ENCODE results near the gene CACHD1.
"Not testable (repeated sequence)": the region's sequence is repeated elsewhere in the genome, so short reads cannot be mapped to it uniquely, and the experiment has no call there.

The CACHD1 gene

DNA sequence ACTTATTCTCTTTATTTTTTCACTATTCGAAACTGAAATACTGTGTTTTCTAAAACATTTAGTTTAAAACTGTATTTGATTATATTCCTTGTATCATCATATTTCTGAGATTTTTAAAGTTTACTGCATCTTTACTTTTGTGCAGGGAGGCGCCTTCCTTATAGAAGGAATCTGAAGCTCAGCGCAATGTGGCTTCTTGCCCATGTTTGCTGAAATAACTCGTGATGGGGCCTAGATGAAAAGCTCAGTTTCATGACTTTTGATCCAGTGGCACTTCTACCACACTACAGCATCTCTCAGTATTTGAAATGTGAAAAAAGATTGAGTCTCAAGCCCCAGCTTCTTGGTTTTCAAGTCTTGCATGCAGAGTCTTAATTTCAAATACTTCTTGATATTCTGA, 28.4 kb downstream of the CACHD1 start:
- DNase-seq = no peak

DNA sequence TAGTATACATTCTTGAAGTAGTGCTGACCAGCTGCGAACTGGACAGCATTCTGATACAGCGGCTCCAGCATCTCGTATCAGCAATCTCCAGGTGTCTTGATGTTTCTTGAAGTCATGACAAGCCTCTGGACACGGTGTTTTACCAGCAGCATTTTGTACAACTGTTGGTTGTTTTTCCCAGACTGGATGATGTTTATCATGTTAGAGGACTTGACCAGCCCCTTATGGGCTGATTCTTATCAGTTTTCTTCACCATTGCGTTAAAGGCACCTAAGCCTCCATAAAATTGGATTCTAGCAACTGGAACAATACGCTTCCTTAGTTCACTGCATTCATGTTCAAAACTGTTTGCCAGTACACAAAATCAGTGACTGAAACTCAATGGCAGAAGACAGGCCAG, 29.1 kb downstream of the CACHD1 start:
- DNase-seq = no peak

DNA sequence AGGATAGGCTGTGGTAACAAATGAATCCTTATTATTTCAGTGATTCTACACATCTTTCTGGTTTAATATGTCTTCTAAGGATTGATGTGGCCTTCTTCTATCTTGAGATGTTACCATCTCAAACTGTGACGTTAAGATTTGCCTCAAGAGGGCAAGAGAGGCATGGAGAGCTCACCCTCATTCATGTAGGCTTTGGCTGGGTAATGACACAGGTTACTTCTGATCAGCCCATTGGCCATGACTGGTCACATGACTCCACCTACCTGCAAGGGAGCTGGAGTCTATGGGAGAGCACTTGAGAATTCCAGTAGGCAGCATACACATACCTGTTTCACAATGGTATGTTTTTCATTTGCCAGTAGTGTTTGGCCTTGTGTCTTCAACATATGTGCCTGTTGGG, 30.0 kb downstream of the CACHD1 start:
- DNase-seq = no peak

DNA sequence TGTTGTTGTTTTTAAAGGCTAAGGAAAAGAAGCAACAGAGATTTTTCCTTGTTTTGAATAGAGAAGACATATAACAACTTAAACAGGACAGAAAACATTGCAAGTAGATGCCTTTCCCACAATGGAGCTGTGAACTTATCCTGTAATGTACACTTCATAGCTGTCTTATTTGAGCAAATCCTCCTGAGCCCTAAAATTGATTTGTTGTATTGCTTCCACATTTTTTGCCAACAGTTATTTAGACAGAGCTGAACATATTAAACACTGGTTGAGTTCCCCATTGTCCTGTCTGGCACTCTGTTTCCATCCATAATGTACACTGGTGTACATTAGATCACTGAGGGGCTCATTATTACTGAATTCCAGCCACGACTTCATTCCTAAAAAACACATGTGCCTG, 32.2 kb downstream of the CACHD1 start:
- DNase-seq = no peak

DNA sequence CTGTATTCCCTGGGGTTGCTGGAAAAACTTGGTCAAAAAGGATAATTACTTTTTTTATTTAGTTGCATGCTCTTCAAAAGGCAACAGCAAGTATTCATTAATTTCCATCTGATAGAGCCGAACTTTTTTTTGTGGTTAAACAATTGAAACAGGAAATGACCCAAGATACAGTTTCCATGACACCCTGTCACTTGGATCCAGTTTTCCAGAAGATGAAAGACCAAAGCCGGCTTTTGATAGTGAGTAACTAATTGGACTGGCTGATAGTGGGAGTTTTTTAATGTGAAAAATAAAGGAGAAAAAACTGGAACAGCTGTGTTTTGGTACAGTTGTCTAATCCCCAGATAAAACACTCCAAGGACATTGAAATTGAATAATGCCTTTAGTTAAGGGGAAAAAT, 33.0 kb downstream of the CACHD1 start:
- no peak for DNase-seq

DNA sequence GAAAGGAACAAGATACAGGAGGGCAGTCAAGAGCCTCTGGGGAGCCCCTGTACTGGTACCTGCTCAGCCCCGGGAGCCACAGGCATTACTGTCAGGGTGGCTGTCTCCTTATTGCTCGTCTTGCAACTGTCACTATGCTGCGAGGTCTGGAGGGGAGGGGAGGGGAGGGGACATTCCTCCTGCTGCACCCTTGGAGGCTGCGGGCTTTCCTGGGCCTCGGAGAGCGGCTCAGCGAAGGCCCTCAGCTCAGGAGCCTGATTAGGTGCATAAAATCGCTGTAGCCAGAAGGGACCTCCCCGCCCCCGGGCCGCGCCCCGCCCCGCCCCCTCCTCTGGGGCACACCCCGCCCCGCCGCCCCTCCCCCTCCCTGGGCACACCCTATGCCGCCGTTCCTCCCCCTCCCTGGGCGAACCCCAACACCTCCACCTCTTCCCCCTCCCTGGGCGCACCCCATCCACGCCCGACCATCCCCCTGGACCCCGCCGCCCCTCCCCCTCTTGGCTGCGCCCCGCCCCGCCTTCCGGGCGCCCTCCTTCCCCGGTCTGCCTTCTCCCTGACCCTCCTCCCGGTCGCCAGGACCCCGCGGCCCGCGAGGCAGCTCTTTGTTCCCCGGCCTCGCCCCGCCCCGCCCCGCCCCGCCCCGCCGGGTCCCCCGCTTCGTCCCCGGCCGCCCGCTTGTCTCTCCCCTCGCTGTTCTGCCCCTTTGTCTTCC, 35.5 kb downstream of the CACHD1 start:
- no peak for DNase-seq

DNA sequence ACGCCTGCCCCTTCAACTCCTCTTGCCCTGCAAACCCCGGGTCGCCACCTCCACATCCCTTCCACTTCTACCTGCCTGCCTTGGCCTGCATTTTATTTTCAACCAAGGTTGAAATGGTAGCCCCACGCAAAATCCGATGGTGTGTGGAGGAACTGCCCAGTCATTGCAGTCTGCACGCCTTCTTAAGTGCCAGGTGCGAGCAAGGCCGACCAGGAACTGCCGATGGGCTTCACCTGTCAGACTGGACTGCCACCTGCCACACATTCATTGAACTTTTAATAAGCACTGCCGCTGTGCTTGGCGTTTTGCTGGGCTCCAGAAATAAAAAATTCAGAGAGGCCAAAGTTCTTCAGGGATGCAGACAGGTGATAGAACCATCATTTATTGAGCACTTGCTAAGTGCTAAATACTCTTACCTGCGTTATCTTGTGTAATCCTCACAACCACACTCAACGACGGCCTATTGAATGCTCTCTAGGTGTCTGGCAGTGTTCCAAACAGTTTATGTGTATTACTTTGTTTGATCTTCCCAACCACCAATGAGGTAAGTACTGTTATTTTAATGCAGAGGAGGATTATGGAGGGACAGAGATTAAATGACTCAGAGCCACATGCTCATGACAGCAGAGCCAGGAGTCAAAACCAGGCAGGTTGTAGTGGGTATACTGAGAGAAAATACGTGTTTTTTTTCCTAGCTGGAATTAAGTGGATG, 36.2 kb downstream of the CACHD1 start:
- DNase-seq = no peak

DNA sequence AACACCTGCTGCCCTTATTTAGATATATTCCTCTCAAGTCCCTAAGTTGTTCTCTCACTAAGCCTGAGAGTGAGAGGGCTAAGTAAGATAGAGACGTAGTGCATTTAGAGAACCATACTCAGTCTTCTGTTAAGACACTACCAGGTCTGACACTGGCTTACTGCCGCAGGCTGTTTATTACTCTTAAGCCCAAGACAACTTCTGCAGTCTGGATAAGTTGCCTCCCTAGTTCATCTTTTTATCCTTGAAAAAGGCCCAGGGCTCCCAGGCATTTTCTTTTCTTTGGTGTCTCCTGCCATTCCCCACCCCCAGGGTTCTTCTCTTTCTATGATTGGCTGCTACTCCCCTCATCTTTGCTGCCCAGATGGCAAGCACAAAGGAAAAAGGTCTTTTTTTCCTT, 38.7 kb downstream of the CACHD1 start:
- DNase-seq = no peak

DNA sequence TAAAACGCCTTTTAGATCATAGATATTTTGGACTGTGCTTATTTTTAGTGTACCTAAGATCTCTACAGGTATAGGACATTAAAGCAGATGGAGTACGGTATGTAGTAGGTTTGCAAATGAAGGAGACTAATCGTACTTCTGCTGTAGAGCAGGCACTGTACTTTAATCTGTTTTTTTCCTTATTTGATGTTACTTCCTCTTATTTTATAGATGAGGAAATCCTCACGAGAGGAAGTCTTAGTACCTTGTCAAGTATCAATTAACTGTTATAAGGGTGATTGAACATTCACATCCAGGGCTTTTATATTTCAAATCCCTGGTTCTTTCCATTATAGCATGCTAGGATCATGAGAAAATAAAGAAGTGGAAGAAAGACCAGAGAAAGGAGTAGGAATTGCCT, 41.1 kb downstream of the CACHD1 start:
- DNase-seq = no peak

DNA sequence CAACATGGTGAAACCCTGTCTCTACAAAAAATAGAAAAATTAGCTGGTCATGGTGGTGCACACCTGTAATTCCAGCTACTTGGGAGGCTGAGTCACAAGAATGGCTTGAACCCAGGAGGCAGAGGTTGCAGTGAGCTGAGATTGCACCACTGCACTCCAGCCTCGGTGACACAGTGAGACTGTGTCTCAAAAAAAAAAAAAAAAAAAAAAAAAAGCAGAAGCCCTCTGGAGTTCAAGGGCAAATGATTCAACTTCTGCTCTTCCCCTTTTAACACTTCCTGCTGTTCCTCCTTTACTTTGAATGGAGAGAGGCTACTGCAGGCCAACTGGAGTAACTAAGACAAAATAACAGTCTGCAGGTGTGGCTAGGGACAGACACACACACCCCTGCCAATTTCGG, 42.3 kb downstream of the CACHD1 start:
- DNase-seq = not testable (repeated sequence)

DNA sequence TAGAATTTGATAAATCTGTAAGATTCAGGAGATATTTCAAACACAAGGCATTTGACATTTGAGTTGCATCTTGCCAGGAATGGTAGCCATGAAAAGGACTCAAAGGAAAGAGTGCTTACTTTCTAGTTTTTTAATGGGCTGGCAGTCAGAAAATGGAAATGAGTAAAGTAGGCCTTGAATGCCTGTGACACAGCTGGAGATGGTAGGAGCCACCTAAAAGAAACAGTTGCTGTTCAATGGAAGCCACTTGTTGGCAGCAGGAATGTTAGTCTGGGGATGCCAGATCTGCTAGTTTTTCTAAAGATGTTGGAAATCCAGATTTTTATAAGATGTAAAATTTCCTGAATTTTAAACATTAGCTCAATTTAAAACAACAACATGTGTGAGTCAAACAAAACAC, 43.6 kb downstream of the CACHD1 start:
- no peak for DNase-seq

DNA sequence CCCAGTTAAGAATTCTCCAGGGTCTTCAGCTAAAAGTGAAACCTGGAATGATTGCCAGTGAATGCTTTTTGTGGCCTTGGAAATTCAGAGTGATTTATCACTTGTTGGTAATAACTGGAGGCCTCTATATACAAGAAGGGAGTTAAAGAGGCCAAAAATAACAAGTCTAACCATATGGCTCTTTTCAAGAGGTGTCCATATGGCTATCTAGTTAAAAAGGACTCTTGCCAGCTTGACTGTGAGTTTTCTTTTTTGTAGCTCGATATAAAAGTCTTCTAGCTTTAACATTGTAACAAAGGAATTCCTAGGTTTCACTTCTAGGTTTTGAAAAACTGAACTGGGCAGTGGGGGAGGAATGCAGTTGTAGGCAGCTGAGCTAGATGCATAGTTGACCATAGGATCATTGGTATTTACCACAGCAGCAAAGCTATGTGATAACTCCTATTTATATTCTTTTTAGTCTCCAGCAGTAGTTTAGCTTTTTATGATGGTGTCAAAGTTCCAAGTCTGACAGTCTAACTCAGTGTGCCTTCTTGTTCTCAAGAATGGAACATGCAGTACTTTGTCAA, 44.4 kb downstream of the CACHD1 start:
- DNase-seq = peak; percentile 82

DNA sequence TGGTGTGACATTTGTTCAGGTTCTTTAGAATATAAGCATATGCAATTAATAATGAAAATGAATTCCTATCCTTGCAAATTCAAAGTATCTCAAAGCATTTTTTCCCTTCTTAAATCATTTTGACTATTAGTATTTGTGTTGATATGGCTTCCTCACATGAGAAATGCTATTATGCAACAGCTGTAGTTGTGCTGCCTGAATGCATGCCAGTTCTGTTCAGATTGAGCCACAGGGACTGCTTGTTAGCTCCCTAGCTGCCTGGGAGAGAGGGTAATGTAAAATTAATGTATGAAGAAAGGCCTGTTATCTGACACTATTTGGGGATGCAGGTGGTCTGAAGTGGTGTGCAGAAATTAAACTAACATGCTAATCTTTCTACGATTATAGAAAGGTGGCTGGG, 45.5 kb downstream of the CACHD1 start:
- peak; percentile 87 for DNase-seq

DNA sequence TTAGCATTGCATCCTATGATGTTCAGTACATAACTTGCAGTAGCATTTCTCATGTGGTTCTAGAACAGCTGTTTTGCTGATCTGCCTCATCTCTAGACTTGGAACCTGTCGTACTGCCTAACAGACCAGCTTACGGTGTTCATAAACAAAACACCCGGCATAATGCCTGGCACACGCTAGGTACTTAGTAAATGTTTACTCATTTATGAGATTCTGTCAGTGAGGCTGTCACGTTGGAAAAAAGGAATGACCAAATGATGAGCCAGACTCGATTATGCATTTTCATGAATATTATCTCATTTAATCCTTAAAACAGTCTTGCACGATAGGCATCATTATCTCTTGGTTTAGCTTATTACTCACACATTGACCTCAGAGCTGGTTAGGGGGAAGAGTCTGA, 46.4 kb downstream of the CACHD1 start:
- DNase-seq = peak; percentile 74

DNA sequence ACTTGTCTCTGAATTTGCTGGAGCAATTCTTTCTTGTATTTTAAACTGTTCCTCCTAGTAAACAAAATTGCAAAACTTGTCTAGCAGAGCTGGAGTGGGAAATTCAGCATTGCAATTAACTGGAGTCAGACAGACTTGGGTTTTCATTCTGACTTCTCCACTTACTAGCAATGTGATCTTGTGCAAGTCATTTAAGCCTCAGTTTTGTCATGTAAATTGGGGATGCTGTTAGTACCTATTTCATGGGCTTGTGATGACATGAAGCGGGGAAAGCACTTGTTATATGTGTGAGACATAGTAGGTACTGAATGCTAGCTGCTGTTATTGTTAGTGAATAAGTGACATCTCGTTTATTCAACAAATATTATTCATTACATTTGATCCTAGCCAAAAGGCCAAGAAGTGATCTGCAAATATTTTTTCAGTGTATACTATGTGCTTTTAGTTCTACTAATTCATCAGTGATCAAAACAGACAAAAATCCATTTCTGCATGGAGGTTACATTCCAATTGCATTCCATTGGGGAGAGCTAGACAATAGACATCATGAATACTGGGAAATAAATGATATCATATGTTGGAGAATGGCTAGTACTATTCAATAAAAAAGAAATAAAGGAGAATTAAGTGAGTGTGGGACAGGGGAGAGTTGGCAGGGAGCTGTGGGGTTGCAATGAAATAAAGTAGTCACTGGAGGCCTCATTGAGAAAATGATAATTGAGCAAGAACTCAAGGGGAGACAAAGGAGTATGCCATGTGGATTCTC, 47.1 kb downstream of the CACHD1 start:
- DNase-seq = no peak

DNA sequence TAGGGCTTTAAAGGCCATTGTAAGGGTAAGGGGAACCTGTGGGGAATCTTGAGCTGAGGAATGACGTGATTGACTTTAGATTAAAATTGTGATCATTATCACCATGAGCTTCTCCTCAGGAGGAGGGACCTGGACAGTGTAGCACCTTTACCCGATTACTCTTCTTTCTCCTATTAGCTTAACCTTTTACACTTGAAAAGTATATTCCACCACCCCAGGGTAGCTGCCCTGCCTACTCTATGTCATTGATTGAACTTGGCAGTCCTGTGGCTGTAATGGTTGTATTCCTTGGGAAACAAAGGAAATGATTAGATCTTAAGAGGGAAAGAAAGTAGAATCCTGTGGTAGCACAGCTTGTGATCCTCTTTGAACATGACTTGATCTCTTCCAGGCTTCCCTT, 47.7 kb downstream of the CACHD1 start:
- DNase-seq = no peak

DNA sequence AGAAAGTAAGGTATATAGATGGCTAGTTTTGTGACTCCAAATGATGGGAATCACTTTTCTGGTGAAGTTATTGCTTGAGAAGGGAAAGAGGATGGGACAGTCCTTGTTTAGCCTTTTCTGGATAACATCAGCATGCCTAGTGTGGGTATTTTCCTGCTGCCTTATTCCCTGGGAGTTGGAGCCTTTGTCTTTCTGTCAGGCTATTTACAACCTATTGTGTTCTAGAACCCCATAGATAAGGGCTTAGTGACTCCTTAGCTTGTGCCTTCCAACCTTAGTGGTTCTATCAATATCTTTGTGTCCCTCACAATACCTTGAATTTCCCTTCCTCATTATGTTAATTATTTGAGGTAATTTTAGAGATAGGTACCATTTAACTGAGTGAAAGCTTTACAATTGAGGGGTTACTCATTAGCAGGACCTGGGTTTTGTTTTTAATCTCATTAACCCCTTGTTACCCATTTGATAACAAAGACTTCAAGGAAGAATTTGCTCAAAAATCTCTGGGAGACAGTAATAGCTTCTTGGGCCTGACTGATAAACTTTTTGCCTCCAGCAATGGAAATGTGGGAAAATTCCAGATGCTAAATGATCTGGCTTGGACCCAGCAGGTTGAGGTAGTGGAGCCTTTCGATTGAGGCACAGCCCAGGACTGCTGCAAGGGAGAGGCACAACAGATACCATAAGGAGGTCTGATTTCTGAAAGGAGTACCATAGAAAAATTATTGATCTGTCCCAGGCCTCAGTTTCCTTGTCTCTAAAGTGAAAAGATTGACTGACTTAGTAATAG, 49.0 kb downstream of the CACHD1 start:
- DNase-seq = no peak

DNA sequence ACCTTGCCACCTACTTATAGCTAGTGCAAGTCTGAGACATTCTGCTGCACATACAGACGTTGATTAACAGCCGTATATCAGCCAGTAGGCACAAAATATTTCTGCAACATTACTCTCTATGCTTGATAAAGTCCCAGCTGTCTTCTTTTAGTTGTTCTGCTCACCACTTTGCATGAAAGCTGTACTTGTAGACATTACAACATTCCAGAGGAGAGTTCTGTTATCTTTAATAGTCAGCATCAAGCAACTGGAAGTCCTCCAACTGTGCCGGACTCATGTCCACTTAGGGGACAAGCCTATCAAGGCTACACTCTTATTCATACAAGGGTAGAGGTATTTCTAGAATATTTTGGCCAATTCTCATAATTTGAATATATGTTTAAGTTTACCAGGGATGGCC, 50.0 kb downstream of the CACHD1 start:
- DNase-seq = no peak

DNA sequence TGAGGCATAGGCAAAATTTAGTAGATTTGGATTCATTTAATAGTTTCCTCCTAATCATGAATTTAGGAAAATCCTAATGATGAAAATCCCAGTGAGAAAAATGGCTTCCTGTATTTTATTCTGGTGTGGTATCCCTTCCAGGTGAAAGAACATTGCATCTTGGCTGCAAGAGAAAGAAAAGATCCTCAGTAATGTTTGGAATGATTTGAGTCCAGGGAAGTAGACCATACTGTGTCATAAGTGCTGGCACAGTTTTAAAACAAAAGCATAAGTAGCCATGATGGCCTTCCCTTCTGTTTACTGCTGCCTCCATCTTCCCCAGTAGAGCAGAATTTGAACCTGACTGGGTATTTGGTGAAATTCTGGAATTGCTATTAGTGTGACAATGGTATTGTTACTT, 52.8 kb downstream of the CACHD1 start:
- no peak for DNase-seq

DNA sequence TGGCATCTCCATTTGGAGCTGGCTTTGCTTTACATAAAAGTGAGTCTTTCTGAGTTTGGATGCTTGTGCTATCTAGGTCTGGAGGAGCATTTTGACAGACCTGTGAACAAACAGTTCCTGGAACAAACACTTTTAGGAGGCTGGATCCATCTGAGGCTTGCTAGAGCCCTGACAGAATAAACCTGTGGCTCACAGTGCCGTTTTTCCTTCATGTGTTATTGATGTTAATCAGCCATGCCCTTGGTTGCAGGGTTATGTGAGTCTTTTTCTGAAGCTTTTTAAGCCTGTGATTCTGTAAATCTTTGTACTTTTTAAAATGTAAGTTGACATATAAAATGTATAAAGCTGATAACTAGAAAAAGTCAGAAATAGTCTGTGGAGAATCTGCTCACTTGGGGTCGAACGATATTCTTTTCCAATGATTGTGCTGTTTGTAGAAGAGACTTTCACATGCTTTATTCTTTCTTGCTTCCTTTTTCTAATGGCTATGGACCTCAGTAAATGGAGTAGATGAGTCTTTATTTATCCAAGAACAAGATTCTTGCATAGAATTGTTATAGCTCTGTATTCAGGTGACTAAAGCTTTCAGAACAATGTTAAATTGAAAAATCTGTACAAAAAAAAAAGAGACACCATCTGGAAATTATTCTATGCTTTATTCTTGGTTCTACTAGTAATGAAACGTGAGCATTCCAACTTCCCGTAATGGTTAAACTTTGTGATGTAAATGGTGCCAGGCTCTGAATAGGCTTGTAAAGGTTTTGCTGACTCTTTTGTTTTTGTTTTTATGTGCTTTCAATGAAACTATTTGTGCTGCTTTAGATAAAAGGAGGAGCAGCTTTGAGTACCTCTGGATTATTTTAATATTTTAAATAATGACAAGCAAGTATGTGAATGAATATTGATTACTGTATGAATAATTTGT, 53.7 kb downstream of the CACHD1 start:
- DNase-seq = no peak

DNA sequence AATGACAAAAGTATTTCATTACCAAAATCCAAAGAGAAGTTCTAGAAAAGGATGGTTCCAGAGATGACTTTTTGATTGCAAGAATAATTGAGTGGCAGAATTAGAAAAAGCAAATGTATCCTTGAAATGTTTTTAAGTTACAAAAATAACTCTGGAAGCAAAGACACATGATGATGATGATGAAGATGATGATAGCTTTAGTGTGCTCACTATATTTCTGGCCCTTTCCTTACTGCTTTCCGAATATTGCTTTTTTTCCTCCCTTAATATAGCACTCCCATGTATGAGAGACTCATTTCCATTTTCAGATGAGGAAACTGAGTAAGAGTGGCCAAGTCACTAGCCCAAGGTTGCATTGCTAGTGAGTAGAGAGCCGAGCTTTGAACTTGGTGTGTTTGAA, 54.7 kb downstream of the CACHD1 start:
- no peak for DNase-seq

Data from NCI-H1694 treated with DMSO at 0.1 percent for 48 hours (cell line).